ENCODE data around the gene ITIH5. TPM values are rescaled to one million over a fixed set of nuclear protein-coding genes. Genes with fewer than 3 reads are reported as not detected.

ITIH5 gene
- total and polyA plus RNA-seq, 2 of the 13 experiments (the other 11 are each of a cell fraction or from before 2014, with no cell fraction given) = 4.7 to 8.9 TPM

DNA sequence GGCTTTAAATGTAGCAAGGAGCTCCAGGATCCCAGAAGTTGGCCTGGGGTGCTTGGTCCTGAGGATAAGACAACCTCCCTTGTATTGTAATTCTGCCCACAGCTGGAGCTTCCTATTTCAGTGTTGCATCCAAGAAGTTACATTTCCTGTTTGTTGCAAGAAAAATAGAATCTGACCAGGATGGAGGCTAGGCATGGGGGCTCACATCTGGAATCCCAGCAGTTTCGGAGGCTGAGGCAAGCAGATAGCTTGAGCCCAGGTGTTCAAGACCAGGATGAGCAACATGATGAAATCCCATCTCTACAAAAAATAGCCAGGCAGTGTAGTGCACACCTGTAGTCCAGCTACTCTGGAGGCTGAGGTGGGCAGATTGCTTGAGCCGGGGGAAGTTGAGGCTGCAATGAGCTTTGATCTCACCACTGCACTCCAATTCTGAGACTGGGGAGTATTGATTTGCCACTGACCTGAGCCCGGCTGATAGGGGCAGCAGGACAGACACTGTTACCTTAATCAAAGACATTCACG, 35.6 kb upstream of the ITIH5 start (continued):
- TF ChIP-seq, protein P1, sequence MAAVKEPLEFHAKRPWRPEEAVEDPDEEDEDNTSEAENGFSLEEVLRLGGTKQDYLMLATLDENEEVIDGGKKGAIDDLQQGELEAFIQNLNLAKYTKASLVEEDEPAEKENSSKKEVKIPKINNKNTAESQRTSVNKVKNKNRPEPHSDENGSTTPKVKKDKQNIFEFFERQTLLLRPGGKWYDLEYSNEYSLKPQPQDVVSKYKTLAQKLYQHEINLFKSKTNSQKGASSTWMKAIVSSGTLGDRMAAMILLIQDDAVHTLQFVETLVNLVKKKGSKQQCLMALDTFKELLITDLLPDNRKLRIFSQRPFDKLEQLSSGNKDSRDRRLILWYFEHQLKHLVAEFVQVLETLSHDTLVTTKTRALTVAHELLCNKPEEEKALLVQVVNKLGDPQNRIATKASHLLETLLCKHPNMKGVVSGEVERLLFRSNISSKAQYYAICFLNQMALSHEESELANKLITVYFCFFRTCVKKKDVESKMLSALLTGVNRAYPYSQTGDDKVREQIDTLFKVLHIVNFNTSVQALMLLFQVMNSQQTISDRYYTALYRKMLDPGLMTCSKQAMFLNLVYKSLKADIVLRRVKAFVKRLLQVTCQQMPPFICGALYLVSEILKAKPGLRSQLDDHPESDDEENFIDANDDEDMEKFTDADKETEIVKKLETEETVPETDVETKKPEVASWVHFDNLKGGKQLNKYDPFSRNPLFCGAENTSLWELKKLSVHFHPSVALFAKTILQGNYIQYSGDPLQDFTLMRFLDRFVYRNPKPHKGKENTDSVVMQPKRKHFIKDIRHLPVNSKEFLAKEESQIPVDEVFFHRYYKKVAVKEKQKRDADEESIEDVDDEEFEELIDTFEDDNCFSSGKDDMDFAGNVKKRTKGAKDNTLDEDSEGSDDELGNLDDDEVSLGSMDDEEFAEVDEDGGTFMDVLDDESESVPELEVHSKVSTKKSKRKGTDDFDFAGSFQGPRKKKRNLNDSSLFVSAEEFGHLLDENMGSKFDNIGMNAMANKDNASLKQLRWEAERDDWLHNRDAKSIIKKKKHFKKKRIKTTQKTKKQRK (IDR thresholded peaks at IDR 0.05; ENCODE audit: low read length) = no peak
- TF ChIP-seq ZC3H4 (CRISPR knock-in tag; IDR thresholded peaks at IDR 0.05; ENCODE audit: borderline replicate concordance) (peak; percentile 96), HNRNPL (IDR thresholded peaks at IDR 0.05; ENCODE audit: low read depth, low read length) (0 out of 2 replicates have a peak, but pooled peaks have one; percentile 24), ZFP36L1 (CRISPR knock-in tag; IDR thresholded peaks at IDR 0.05) (no peak), RARA (CRISPR knock-in tag; IDR thresholded peaks at IDR 0.05) (no peak), POLR2G (IDR thresholded peaks at IDR 0.05; ENCODE audit: low read depth, low read length) (peak; percentile 40; the same call in 1 of the 2 replicates), SKI (IDR thresholded peaks at IDR 0.05; ENCODE audit: partially characterized antibody) (no peak), ARNT2 (CRISPR knock-in tag; IDR thresholded peaks at IDR 0.05; ENCODE audit: low read depth) (0 out of 2 replicates have a peak, but pooled peaks have one; percentile 32), ZNF205 (CRISPR knock-in tag; IDR thresholded peaks at IDR 0.05) (no peak), NFIC (IDR thresholded peaks at IDR 0.05; ENCODE audit: low read length) (0 out of 2 replicates have a peak, but pooled peaks have one; percentile 38), RFX5 (IDR thresholded peaks at IDR 0.05; ENCODE audit: low read depth, low read length) (no peak), HCFC1 (IDR thresholded peaks at IDR 0.05; ENCODE audit: low read depth, low read length) (no peak), HHEX (CRISPR knock-in tag; IDR thresholded peaks at IDR 0.05) (no peak), FOSL2 (CRISPR knock-in tag; IDR thresholded peaks at IDR 0.05) (0 out of 2 replicates have a peak, but pooled peaks have one; percentile 17), YEATS4 (CRISPR knock-in tag; IDR thresholded peaks at IDR 0.05; ENCODE audit: borderline replicate concordance) (0 out of 2 replicates have a peak, but pooled peaks have one; percentile 13)
- TF ChIP-seq, protein P2, sequence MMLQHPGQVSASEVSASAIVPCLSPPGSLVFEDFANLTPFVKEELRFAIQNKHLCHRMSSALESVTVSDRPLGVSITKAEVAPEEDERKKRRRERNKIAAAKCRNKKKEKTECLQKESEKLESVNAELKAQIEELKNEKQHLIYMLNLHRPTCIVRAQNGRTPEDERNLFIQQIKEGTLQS (CRISPR knock-in tag; IDR thresholded peaks at IDR 0.05) = 0 out of 2 replicates have a peak, but pooled peaks have one; percentile 29
- TF ChIP-seq, protein P3, sequence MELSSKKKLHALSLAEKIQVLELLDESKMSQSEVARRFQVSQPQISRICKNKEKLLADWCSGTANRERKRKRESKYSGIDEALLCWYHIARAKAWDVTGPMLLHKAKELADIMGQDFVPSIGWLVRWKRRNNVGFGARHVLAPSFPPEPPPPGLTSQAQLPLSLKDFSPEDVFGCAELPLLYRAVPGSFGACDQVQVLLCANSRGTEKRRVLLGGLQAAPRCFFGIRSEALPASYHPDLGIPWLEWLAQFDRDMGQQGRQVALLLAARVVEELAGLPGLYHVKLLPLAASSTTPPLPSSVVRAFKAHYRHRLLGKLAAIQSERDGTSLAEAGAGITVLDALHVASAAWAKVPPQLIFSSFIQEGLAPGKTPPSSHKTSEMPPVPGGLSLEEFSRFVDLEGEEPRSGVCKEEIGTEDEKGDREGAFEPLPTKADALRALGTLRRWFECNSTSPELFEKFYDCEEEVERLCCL (CRISPR knock-in tag; IDR thresholded peaks at IDR 0.05; ENCODE audit: borderline replicate concordance) = no peak
- TF ChIP-seq, protein P4, sequence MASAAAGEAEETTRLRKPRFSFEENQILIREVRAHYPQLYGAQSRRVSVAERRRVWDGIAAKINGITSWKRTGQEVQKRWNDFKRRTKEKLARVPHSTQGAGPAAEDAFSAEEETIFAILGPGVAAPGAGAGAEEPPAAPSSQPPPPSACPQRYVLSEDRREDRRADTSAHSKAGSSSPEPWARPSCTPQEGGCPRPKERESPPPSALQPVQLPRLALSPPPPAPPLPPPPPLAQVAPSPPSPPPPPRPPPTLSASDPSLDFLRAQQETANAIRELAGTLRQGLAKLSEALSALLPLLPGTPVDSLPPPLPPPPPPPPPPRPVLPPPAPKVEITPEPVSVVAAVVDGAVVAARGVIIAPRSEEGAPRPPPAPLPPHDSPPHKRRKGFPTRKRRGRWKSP (CRISPR knock-in tag; IDR thresholded peaks at IDR 0.05) = no peak
- TF ChIP-seq, protein P5, sequence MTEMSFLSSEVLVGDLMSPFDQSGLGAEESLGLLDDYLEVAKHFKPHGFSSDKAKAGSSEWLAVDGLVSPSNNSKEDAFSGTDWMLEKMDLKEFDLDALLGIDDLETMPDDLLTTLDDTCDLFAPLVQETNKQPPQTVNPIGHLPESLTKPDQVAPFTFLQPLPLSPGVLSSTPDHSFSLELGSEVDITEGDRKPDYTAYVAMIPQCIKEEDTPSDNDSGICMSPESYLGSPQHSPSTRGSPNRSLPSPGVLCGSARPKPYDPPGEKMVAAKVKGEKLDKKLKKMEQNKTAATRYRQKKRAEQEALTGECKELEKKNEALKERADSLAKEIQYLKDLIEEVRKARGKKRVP (CRISPR knock-in tag; IDR thresholded peaks at IDR 0.05) = peak in 1 of 2 experiments; percentile 68; a peak in 2 of 4 replicates
- TF ChIP-seq, protein P6, sequence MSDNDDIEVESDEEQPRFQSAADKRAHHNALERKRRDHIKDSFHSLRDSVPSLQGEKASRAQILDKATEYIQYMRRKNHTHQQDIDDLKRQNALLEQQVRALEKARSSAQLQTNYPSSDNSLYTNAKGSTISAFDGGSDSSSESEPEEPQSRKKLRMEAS (IDR thresholded peaks at IDR 0.05) = peak; percentile 47; the same call in 1 of the 2 replicates
- TF ChIP-seq, protein P7, sequence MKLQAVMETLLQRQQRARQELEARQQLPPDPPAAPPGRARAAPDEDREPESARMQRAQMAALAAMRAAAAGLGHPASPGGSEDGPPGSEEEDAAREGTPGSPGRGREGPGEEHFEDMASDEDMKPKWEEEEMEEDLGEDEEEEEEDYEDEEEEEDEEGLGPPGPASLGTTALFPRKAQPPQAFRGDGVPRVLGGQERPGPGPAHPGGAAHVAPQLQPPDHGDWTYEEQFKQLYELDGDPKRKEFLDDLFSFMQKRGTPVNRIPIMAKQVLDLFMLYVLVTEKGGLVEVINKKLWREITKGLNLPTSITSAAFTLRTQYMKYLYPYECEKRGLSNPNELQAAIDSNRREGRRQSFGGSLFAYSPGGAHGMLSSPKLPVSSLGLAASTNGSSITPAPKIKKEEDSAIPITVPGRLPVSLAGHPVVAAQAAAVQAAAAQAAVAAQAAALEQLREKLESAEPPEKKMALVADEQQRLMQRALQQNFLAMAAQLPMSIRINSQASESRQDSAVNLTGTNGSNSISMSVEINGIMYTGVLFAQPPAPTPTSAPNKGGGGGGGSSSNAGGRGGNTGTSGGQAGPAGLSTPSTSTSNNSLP (IDR thresholded peaks at IDR 0.05; ENCODE audit: low read depth, low read length) = peak; percentile 27; the same call in 1 of the 2 replicates
